Lung (tissue), 12 donors: ENCODE results near the gene ZNF628. TPM values are rescaled to one million over a fixed set of nuclear protein-coding genes. Genes with fewer than 3 reads are reported as not detected.

Source experiments
- ATAC-seq: fragments of 200-7000 bp; cut with Tn5 transposase; one replicate; pipeline ENCODE4 v1.9.1; 2020; ENCODE audit warnings: moderate number of reproducible peaks; ENCODE audit not compliant: insufficient read depth, low FRiP score
- DNase-seq, 3 donors: peaks; one replicate each; pipeline ENCODE4 v3.0.0-alpha.2; 2013 to 2017
- H3K27ac ChIP-seq, 2 donors: one replicate each; pipeline ENCODE4 v1.5.1; 2013; ENCODE audit warnings: mild to moderate bottlenecking in 2 of 2, moderate library complexity in 2 of 2, control low read depth in 1 of 2, inconsistent platforms in 1 of 2, low read depth in 1 of 2, low read length in 1 of 2
- H3K27me3 ChIP-seq, 3 donors: one replicate each; pipeline ENCODE4 v1.5.1; 2013; ENCODE audit warnings: low read length in 2 of 3; ENCODE audit not compliant: control insufficient read depth in 3 of 3, insufficient read depth in 3 of 3
- H3K36me3 ChIP-seq, 4 donors: one replicate each; pipeline ENCODE4 v1.5.1; 2013; ENCODE audit warnings: low read length in 4 of 4, mild to moderate bottlenecking in 1 of 4, moderate library complexity in 1 of 4; ENCODE audit not compliant: control insufficient read depth in 4 of 4, insufficient read depth in 4 of 4
- H3K4me1 ChIP-seq, 5 donors: one replicate each; pipeline ENCODE4 v1.5.1; 2013; ENCODE audit warnings: low read length in 5 of 5, mild to moderate bottlenecking in 2 of 5, moderate library complexity in 1 of 5; ENCODE audit not compliant: control insufficient read depth in 5 of 5, insufficient read depth in 5 of 5
- H3K4me3 ChIP-seq: one replicate; pipeline ENCODE4 v1.5.1; 2013; ENCODE audit warnings: mild to moderate bottlenecking, control low read depth, moderate library complexity
- H3K9ac ChIP-seq, 2 donors: one replicate each; pipeline ENCODE4 v1.5.1; 2013; ENCODE audit warnings: low read length in 2 of 2, control low read depth in 1 of 2; ENCODE audit not compliant: insufficient read depth in 1 of 2
- H3K9me3 ChIP-seq, 4 donors: one replicate each; pipeline ENCODE4 v1.5.1; 2013; ENCODE audit warnings: low read length in 3 of 4, mild to moderate bottlenecking in 1 of 4, moderate library complexity in 1 of 4; ENCODE audit not compliant: control insufficient read depth in 4 of 4, insufficient read depth in 3 of 4
- WGBS, 2 donors: extraction: QIAGEN DNeasy Blood & Tissue Kit; methylation state at CpG; one replicate each; pipeline ENCODE4 v1.1.7; 2013; 5-methylcytosine and 5-hydroxymethylcytosine counted together
- polyA plus RNA-seq, 2 donors: library from polyadenylated mRNA; stranded (reverse); fragments of 200-250 nt; gene quantifications; one replicate each; pipeline ENCODE4 v1.2.1, GENCODE V29; 2013
- total RNA-seq, 2 donors: library from RNA; depleted of rRNA in 1 of 2; stranded (reverse); fragments of >200 nt in 1 of 2; gene quantifications; one replicate each; pipeline ENCODE4 v1.2.1, GENCODE V29; 2014 to 2021
- TF ChIP-seq, protein P1 (sequence below): IDR thresholded peaks from 2 replicates; pipeline ENCODE4 v1.5.1; 2012; ENCODE audit warnings: mild to moderate bottlenecking; ENCODE audit errors: control extremely low read depth, extremely low read depth
- donor health status: control.
- donor health status: control.
- donor health status: Bipolar disorder and iron deficiency.
- donor health status: healthy.
- donor health status: DM: yes; HTN: yes; CAD: no.

Gene ZNF628
- total and polyA plus RNA-seq, 4 donors, result 2.0 to 12.3 (median 7.8) TPM

DNA sequence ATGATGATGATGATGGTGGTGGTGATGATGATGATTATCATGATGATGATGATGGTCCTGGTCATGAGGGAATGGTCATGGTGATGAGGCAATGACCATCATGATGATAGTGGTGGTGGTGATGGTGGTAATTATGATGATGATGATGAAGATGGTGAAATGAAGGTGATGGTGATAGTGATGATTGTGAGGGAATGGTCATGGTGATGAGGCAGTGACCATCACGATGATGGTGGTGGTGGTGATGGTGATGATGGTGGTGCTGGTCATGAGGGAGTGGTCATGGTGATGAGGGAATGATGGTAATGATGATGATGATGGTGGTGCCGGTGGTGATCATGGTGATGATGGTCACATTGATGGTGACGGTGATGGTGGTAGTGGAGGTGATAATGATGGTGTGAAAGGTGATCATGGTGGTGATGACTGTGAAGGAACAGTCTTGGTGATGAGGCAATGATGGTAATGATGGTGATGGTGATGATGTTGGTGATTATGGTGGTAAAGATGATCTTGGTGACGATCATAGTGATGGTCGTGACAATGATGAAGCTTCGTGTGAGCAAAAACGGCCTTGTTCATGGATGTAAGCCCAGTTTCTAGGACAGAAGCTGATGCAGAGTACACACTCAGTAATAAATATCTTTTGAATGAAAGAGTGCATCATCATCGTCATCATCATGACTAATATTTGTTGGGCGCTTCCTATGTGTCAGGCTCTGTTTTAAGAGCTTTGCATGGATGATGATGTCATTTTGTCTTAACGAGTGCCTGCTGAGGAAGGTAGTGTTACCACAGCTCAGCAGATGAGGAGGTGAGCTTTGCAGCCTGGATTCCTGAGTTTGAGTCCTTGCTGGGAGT lies 43.3 kb downstream of the ZNF628 start:
- TF ChIP-seq, protein P1, sequence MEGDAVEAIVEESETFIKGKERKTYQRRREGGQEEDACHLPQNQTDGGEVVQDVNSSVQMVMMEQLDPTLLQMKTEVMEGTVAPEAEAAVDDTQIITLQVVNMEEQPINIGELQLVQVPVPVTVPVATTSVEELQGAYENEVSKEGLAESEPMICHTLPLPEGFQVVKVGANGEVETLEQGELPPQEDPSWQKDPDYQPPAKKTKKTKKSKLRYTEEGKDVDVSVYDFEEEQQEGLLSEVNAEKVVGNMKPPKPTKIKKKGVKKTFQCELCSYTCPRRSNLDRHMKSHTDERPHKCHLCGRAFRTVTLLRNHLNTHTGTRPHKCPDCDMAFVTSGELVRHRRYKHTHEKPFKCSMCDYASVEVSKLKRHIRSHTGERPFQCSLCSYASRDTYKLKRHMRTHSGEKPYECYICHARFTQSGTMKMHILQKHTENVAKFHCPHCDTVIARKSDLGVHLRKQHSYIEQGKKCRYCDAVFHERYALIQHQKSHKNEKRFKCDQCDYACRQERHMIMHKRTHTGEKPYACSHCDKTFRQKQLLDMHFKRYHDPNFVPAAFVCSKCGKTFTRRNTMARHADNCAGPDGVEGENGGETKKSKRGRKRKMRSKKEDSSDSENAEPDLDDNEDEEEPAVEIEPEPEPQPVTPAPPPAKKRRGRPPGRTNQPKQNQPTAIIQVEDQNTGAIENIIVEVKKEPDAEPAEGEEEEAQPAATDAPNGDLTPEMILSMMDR, result no peak
- H3K27ac ChIP-seq, result no peak overlapping the region
- peaks cover 0 to 3% (median 0%) of the 10 kb centered on the region in 3 donors for H3K27me3 ChIP-seq
- no peak overlapping the region for H3K4me3 ChIP-seq
- peaks cover 0 to 6% (median 2%) of the 10 kb centered on the region in 5 donors for H3K4me1 ChIP-seq
- 87 to 88% methylated on average over 10 of the region's 10 CpGs for WGBS, 2 donors
- H3K36me3 ChIP-seq, result no peaks in the 10 kb centered on the region
- ATAC-seq (no peak), DNase-seq (no peak)
- H3K9ac ChIP-seq, result no peak overlapping the region
- H3K9me3 ChIP-seq, result no peaks in the 10 kb centered on the region

DNA sequence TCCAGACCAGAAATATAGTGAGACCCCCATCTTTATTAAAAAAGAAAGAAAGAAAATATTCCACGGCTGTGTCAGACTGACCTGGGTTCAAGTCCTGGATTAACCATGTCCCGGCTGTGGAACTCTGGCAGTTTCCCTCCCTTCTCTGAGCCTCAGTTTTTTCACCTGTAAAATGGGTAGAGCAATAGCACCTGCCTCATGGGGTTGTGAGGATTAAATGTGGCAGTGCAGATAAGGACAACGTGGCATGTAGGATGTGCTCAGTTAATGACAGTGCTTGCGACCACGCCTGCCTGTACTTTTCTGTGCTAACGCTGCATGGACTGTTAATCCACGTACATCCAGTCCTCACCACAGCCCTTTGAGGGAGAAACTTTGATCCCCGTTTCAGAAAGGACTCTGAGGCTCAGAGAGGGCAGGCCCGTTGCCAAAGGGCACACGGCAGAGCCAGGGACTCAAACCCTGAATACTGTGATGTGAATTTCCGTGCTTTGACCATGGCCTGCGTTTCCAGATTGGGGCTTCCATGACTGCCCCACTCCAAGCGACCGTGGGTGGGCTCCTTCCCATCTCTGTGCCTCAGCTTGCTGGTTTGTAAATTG lies 44.4 kb downstream of the ZNF628 start:
- H3K27ac ChIP-seq, result no peak overlapping the region
- peaks cover 0 to 6% (median 2%) of the 10 kb centered on the region in 5 donors for H3K4me1 ChIP-seq
- peaks cover 0 to 7% (median 0%) of the 10 kb centered on the region in 3 donors for H3K27me3 ChIP-seq
- no peak overlapping the region for H3K4me3 ChIP-seq
- DNase-seq, result no peak
- no peaks in the 10 kb centered on the region for H3K36me3 ChIP-seq
- 80 to 87% methylated on average over 14 of the region's 14 CpGs for WGBS, 2 donors
- ATAC-seq, result no peak
- H3K9ac ChIP-seq, result peak overlapping the region in 1 of 2 donors; percentile 43
- TF ChIP-seq, protein P1, result no peak
- H3K9me3 ChIP-seq, result no peaks in the 10 kb centered on the region

DNA sequence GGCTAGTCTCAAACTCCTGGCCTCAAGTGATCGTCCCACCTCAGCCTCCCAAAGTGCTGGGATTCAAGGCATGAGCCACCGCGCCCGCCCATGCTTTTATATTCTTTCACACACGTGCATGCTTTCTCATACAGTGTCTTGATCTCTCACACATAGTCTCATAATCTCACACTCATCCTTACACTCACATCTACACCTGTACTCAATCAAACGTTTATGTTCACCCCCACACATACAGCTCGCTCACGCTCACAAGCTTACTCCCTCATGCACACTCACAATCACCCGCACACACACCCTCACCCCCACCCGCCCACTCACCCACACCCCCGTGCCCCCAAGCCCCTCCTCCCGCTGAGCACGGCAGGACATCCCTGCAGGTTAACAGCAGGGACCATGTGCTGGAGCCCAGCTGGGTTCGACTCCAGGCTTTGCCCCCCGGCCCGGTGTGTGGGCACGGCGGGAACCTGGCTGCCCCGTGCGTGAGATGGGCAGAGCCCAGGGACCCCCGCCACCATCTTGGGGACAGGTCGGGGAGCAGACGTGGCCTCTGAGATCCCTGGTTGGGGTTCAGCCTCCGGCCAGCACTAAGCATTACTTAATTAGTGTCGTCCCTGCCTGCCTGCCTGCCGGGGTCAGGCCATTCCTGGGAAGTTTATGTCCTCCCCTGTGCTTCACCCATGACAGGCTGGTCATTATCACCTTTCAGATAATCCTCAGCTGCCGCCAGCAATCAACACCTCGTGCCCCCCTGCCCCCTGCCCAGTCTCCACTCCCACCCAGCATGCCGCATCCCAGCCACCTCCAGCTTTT lies 49.1 kb downstream of the ZNF628 start:
- WGBS, 2 donors, result 51 to 70% methylated on average over 29 of the region's 29 CpGs
- Histone ChIP-seq H3K27ac (peak overlapping the region in 1 of 2 donors; percentile 2), H3K9ac (no peak overlapping the region), H3K4me1 (peaks cover 0 to 16% (median 13%) of the 10 kb centered on the region in 5 donors), H3K9me3 (peaks cover 0 to 2% (median 0%) of the 10 kb centered on the region in 4 donors), H3K27me3 (peaks cover 5 to 13% (median 8%) of the 10 kb centered on the region in 3 donors), H3K4me3 (no peak overlapping the region), H3K36me3 (no peaks in the 10 kb centered on the region)
- ATAC-seq, result no peak
- TF ChIP-seq, protein P1, result no peak
- no peak for DNase-seq
